Fibroblast of lung (primary cell): Measurements from ENCODE around the gene ARHGEF7. TPM values are rescaled to one million over a fixed set of nuclear protein-coding genes. Genes with fewer than 3 reads are reported as not detected.

Experiments used
- DNase-seq, 2 donors: peaks; one replicate each; pipeline versions ENCODE4 v3.0.0 to v3.0.0-alpha.2; 2010; ENCODE audit warnings: low read depth in 2 of 2
- H2AFZ ChIP-seq: 2 replicates; pipeline ENCODE4 v1.5.1; 2012; ENCODE audit warnings: low read length, control low read depth, inconsistent platforms
- H3K27ac ChIP-seq: 2 replicates; pipeline ENCODE4 v1.5.1; 2011; ENCODE audit warnings: low read length, control low read depth; ENCODE audit not compliant: insufficient read depth
- H3K27me3 ChIP-seq: 2 replicates; pipeline ENCODE4 v1.5.1; 2011; ENCODE audit warnings: mild to moderate bottlenecking, low read length; ENCODE audit not compliant: control insufficient read depth, insufficient read depth
- H3K36me3 ChIP-seq: 2 replicates; pipeline ENCODE4 v1.5.1; 2011; ENCODE audit warnings: low read length; ENCODE audit not compliant: control insufficient read depth, insufficient read depth
- H3K4me1 ChIP-seq: 2 replicates; pipeline ENCODE4 v1.5.1; 2011; ENCODE audit warnings: low read length; ENCODE audit not compliant: control insufficient read depth, insufficient read depth; ENCODE audit errors: extremely low read depth
- H3K4me2 ChIP-seq: 2 replicates; pipeline ENCODE4 v1.5.1; 2011; ENCODE audit warnings: low read length, control low read depth; ENCODE audit not compliant: insufficient read depth; ENCODE audit errors: extremely low read depth
- H3K4me3 ChIP-seq, 4 experiments: fragments of 200-600 bp in 1 of 4; sonication (generic) in 1 of 4; replicated peaks in 1 of 4; 2 replicates each; pipeline ENCODE4 v1.5.1; 2011 to 2016; ENCODE audit warnings: low read length in 4 of 4, low read depth in 3 of 4, mild to moderate bottlenecking in 3 of 4, control low read depth in 2 of 4, inconsistent platforms in 1 of 4, mixed read lengths in 1 of 4; ENCODE audit not compliant: insufficient read depth in 1 of 4; ENCODE audit errors: control extremely low read depth in 1 of 4
- H3K79me2 ChIP-seq: 2 replicates; pipeline ENCODE4 v1.5.1; 2012; ENCODE audit warnings: mild to moderate bottlenecking, low read length, inconsistent platforms; ENCODE audit not compliant: control insufficient read depth, insufficient read depth
- H3K9ac ChIP-seq: 2 replicates; pipeline ENCODE4 v1.5.1; 2011; ENCODE audit warnings: mild to moderate bottlenecking, low read length, control low read depth; ENCODE audit not compliant: insufficient read depth
- H3K9me3 ChIP-seq: 2 replicates; pipeline ENCODE4 v1.5.1; 2012; ENCODE audit warnings: low read depth, low read length; ENCODE audit not compliant: control insufficient read depth, insufficient read depth
- H4K20me1 ChIP-seq: 2 replicates; pipeline ENCODE4 v1.5.1; 2011; ENCODE audit warnings: low read length; ENCODE audit not compliant: control insufficient read depth, insufficient read depth; ENCODE audit errors: extremely low read depth
- EZH2 ChIP-seq: IDR thresholded peaks from 2 replicates; pipeline ENCODE4 v1.5.1; 2012; ENCODE audit warnings: low read length, control low read depth, mild to moderate bottlenecking; ENCODE audit errors: missing control alignments
- polyA plus RNA-seq, 2 donors: library from polyadenylated mRNA; depleted of rRNA in 1 of 2; stranded (reverse) in 1 of 2; unstranded in 1 of 2; fragments of >200 nt; gene quantifications; 2 replicates each; pipeline ENCODE4 v1.2.1, GENCODE V29; 2011 to 2012; ENCODE audit warnings: missing spikeins in 1 of 2
- total RNA-seq: library from RNA; depleted of rRNA; stranded (reverse); fragments of >200 nt; gene quantifications from 2 replicates; pipeline ENCODE4 v1.2.1, GENCODE V29; 2014
- TF ChIP-seq, protein P1 (sequence below), 2 donors: IDR thresholded peaks in 1 of 2; conservative IDR thresholded peaks in 1 of 2; 1 replicate in 1 of 2; 2 replicates in 1 of 2; pipeline ENCODE4 v1.5.1; 2011 to 2012; ENCODE audit warnings: low read length in 2 of 2, control low read depth in 1 of 2, inconsistent platforms in 1 of 2, low read depth in 1 of 2, mild to moderate bottlenecking in 1 of 2

The ARHGEF7 gene
- total and polyA plus RNA-seq, 2 donors (not counting 1 experiment from before 2014, with no cell fraction given): 29.1 to 42.8 TPM

DNA sequence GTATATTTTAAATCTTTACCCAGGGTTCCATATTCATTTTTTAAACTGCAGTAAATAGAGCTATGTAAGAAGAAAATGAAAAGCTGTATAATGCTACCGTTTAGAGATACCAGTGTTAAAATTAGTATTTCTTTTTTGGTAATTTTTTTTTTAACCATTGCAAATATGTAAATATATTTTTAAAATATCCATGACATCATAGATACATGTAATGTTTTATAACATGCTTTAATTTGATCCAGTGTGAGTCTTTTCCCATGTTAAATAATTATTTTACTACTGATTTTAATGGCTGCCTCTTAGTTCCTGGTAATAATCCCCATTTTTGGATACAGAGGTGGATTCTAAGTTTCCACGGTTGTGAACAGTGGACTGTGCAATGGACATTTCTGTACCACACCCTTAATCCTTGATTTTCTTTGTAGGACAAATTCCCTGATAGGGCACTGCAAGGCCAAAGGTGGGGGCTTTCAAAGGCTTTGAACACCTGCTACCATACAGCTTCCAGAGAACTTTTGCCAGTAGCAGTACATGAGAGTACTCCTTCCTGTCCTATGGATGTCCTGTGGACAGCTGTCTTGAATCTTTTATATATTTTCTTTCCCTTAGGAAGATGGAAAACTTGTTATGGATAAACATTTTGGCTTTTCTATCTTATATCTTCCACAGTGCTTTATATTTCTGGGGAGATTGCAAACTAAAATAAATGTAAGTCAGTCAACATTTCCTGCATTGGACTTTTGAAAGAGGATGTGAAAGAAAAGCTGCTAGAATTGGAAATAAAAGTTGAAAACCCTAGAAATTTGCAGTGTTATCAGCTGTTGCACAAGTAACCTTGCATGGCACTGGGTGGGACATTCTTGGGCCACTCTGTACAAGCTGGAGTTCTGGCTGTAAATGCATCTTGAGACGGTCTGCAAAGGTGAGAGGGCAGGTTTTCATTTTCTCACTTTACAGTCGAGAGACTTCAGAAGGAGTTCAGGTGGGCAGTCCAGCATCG, 46.8 kb downstream of the ARHGEF7 start:
- H3K9ac ChIP-seq: no peak overlapping the region
- peaks cover 86% of the 10 kb centered on the region for H3K79me2 ChIP-seq
- no peak overlapping the region for H3K27ac ChIP-seq
- peaks cover 6% of the 10 kb centered on the region for H3K36me3 ChIP-seq
- no peak overlapping the region for H3K4me2 ChIP-seq
- no peak for TF ChIP-seq EZH2
- TF ChIP-seq, protein P1, sequence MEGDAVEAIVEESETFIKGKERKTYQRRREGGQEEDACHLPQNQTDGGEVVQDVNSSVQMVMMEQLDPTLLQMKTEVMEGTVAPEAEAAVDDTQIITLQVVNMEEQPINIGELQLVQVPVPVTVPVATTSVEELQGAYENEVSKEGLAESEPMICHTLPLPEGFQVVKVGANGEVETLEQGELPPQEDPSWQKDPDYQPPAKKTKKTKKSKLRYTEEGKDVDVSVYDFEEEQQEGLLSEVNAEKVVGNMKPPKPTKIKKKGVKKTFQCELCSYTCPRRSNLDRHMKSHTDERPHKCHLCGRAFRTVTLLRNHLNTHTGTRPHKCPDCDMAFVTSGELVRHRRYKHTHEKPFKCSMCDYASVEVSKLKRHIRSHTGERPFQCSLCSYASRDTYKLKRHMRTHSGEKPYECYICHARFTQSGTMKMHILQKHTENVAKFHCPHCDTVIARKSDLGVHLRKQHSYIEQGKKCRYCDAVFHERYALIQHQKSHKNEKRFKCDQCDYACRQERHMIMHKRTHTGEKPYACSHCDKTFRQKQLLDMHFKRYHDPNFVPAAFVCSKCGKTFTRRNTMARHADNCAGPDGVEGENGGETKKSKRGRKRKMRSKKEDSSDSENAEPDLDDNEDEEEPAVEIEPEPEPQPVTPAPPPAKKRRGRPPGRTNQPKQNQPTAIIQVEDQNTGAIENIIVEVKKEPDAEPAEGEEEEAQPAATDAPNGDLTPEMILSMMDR (conservative IDR thresholded peaks at IDR 0.05 in 1 of 2, IDR thresholded peaks at IDR 0.05 in 1 of 2; ENCODE audit: low read depth in 1 of 2, low read length in 2 of 2): no peak
- H4K20me1 ChIP-seq: peaks cover 4% of the 10 kb centered on the region
- H3K9me3 ChIP-seq: no peaks in the 10 kb centered on the region
- H3K4me1 ChIP-seq: no peaks in the 10 kb centered on the region
- H2AFZ ChIP-seq: no peak overlapping the region
- H3K27me3 ChIP-seq: no peaks in the 10 kb centered on the region
- no peak overlapping the region for H3K4me3 ChIP-seq
- no peak for DNase-seq

GRCh38 chr13:111165241-111166010, 50.3 kb downstream of the ARHGEF7 start:
- Histone ChIP-seq H2AFZ (no peak overlapping the region), H3K9ac (no peak overlapping the region), H3K4me2 (no peak overlapping the region), H4K20me1 (peaks cover 2% of the 10 kb centered on the region), H3K36me3 (peaks cover 6% of the 10 kb centered on the region), H3K27ac (no peak overlapping the region), H3K9me3 (no peaks in the 10 kb centered on the region), H3K4me3 (no peak overlapping the region), H3K79me2 (peaks cover 86% of the 10 kb centered on the region), H3K4me1 (no peaks in the 10 kb centered on the region), H3K27me3 (no peaks in the 10 kb centered on the region)
- no peak for DNase-seq
- TF ChIP-seq, protein P1 (conservative IDR thresholded peaks at IDR 0.05 in 1 of 2, IDR thresholded peaks at IDR 0.05 in 1 of 2; ENCODE audit: low read depth in 1 of 2, low read length in 2 of 2): no peak
- TF ChIP-seq EZH2: no peak
